ENCODE data around the gene LEMD3.
A peak's percentile ranks its signal among the peaks of the same experiment; 100 is the strongest.

LEMD3 gene

DNA sequence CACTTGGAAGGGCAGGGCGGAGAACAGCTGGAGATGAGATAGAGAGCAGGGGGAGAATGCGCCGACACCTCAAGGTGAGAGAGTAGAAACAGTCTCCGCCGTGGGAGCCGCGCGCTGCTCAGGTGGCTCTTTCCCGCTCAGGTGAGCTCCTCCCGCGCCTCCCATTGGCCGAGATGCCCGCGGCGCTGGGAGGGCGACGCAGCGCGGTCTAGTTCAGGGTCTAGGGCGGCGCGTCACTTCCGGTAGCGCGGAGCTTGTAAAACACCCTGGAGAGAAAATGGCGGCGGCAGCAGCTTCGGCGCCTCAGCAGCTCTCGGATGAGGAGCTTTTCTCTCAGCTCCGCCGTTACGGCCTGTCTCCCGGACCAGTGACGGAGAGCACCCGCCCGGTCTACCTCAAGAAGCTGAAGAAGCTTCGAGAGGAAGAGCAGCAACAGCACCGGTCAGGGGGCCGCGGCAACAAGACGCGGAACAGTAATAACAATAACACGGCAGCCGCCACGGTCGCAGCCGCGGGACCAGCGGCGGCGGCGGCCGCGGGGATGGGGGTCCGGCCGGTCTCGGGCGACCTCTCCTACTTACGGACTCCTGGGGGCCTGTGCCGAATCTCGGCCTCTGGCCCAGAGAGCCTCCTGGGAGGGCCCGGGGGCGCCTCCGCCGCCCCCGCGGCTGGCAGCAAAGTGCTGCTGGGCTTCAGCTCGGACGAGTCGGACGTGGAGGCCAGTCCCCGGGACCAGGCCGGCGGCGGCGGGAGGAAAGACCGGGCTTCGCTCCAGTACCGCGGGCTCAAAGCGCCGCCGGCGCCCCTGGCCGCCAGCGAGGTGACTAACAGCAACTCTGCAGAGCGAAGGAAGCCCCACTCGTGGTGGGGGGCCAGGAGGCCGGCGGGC, at the start of gene LEMD3:
TSS of gene LEMD3 (plus strand) at position 264 of the 889 bp plus-strand sequence. CDS start at position 278, 14 bp downstream.
- peak; percentile 84 to 88 for DNase-seq (ENCODE audit: low read depth in 2 of 2)

DNA sequence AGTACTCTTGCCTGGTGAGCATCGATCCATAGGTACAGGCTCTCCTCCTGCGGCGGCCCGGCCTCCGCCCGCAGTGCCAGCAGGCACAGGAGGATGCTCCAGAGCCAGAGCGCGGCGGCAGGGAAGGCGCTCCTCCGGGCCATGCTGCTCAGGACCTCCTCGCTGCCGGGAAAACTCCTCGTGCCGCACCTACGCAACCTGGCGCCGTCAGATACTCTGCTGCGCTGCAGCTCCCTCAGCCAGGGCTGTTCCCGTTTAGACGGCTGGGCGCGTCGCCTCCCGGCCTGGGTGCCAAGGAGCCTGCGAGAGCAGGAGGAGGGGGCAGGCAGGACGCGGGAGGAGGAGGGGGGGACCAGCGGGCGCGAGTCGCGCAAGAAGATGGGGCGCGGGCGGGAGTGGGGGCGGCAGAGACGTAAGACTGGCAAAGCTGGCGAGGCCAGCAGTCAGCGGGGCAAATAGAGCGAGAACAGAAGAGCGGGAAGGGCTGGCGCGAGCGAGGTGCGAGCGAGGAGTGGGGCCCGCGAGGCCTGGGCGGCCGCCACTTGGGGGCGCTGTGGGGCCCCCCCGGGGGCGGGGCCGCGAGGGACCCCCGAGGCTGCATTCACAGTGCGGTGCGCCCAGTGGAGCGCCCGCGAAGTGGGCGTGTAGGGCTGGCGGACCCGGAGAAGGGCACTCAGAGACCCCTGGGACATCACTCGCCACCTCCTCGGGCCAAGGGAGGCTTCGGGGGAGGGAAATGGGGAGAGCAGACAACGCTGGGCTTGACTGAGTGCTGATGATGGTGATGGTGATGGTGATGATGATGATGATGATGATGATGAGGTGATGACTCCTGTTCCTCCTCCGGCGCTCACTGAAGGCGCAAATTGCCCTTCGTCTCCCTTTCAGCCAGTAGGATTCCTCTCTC, 48.1 kb upstream of the LEMD3 start, which contains the start of gene WIF1:
TSS of gene WIF1 (minus strand) at position 257 of the 907 bp plus-strand sequence. CDS start at position 143, 114 bp downstream.
- DNase-seq (ENCODE audit: low read depth in 2 of 2) = peak in 1 of 2 donors; percentile 3

- no peak for DNase-seq (ENCODE audit: low read depth in 2 of 2)
Observed at GRCh38 chr12:65121956-65122469, 47.4 kb upstream of the LEMD3 start.

GRCh38 chr12:65122703-65123102, 46.7 kb upstream of the LEMD3 start:
- DNase-seq (ENCODE audit: low read depth in 2 of 2) = no peak

- no peak for DNase-seq (ENCODE audit: low read depth in 2 of 2)
Observed at GRCh38 chr12:65123435-65124063, 45.8 kb upstream of the LEMD3 start.

DNA sequence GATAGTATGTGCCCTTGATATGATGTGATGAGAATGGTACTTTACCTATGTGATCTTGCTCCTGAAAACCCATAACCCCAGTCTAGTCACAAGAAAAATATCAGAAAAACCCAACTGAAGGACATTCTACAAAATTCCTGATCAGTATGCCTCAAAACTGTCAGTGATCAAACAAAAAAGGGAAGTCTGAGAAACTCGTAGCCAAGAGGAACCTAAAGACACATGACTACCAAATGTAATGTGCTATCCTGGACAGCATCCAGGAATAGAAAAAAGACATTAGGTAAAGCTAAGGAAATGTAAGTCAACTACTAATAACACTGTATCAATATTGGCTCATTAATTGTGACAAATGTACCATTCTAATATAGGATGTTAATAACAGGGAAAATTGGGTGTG, 44.1 kb upstream of the LEMD3 start:
- no peak for DNase-seq (ENCODE audit: low read depth in 2 of 2)

- DNase-seq (ENCODE audit: low read depth in 2 of 2) = no peak
Observed at GRCh38 chr12:65125975-65126374, 43.4 kb upstream of the LEMD3 start.

DNA sequence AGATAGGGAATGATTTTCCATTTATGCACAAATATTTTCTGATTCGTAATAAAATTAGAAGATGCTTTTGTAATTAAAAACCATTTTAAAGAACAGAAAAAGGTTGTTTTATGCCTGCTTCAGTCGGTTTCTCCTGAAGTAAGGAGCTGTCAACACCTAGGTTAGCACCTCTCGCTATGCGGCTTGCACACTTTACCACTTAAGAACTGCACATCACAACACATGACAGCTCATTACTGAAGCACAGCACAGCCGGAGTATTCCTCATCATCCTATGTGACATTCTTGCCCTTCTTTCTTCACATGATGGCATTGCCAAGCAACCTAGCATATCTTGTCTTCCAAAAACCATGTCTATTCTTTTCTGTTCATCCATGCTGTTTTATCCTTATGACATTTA, 42.9 kb upstream of the LEMD3 start:
- DNase-seq (ENCODE audit: low read depth in 2 of 2) = no peak

DNA sequence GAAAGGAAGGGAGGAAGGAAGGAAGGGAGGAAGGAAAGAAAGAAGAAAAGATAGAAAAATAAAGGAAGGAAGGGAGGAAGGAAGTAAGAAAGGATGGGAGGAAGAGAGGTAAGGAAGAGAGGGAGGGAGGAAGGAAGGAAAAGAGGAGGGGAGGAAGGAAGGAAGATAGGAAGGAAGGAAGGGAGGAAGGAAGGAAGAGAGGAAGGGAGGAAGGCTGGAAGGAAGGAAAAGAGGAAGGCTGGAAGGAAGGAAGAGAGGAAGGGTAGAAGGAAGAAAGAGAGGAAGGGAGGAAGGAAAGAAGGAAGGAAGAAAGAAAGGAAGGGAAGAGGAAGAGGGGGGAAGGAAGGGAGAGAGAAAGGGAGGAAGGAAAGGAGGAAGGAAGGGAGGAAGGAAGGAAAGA, 35.5 kb upstream of the LEMD3 start:
- no peak for DNase-seq (ENCODE audit: low read depth in 2 of 2)

- no peak for DNase-seq (ENCODE audit: low read depth in 2 of 2)
Observed at GRCh38 chr12:65139389-65139788, 30.0 kb upstream of the LEMD3 start.

GRCh38 chr12:65140738-65141137, 28.6 kb upstream of the LEMD3 start:
- no peak for DNase-seq (ENCODE audit: low read depth in 2 of 2)

GRCh38 chr12:65147312-65147905, 22.0 kb upstream of the LEMD3 start:
- DNase-seq (ENCODE audit: low read depth in 2 of 2) = no peak

- DNase-seq (ENCODE audit: low read depth in 2 of 2) = no peak
Observed at GRCh38 chr12:65152012-65152411, 17.4 kb upstream of the LEMD3 start.

- no peak for DNase-seq (ENCODE audit: low read depth in 2 of 2)
Observed at GRCh38 chr12:65152596-65152995, 16.8 kb upstream of the LEMD3 start.

GRCh38 chr12:65155784-65156183, 13.6 kb upstream of the LEMD3 start:
- no peak for DNase-seq (ENCODE audit: low read depth in 2 of 2)

- no peak for DNase-seq (ENCODE audit: low read depth in 2 of 2)
Observed at GRCh38 chr12:65156366-65156841, 13.0 kb upstream of the LEMD3 start.

GRCh38 chr12:65157091-65157490, 12.3 kb upstream of the LEMD3 start:
- no peak for DNase-seq (ENCODE audit: low read depth in 2 of 2)

DNA sequence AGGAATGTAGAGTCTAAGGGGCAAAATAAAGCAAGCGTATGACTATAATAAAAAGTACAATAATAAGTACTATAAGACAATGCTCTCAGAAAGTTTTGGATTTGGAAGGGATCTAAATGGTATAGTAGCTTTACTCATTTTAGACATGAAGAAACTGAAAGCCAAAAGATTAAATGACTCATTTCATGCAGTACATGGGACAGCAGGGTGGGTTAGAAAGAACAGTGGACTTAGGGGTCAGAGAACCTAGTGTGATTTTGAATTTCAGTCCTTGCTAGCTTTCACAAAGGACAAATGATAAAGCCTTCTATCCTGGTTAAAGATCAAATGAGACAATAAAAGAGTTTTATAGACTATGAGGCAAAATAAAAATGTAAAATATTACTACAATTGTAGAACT, 6.8 kb upstream of the LEMD3 start:
- DNase-seq (ENCODE audit: low read depth in 2 of 2) = no peak

GRCh38 chr12:65164244-65164643, 5.1 kb upstream of the LEMD3 start:
- DNase-seq (ENCODE audit: low read depth in 2 of 2) = no peak

DNA sequence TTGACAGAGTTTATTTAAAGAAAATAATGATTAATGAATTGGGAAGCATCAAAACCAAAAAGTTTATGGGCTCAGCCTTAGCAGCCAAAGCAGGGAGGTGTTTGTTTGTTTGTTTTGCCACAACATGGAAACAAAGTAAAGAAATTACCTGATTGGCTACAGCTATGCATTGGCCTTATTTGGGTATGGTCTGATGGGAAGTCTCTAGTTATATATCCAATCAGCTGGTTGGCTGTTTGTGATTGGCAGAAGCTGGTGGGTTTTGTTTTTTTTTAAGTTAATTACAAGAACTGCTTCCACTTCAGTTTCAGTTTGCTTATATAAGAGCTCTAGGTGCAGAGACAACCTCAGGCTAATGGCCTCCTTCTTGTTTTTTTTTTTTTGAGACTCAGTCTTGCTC, 4.6 kb upstream of the LEMD3 start:
- DNase-seq (ENCODE audit: low read depth in 2 of 2) = no peak

GRCh38 chr12:65168681-65169319, 583 bp upstream of the LEMD3 start:
- DNase-seq (ENCODE audit: low read depth in 2 of 2) = no peak

All from stimulated activated CD8-positive, alpha-beta memory T cell treated with anti-CD3 and anti-CD28 coated beads, Interleukin-15, amount 100 ng/mL, for 4 hours (primary cell).